Ovary (tissue), 10 donors: ENCODE measurements around the gene OR2D2. TPM values are rescaled to one million over a fixed set of nuclear protein-coding genes. Genes with fewer than 3 reads are reported as not detected.

ENCODE experiments used
- DNase-seq, 5 donors: peaks; one replicate each; pipeline ENCODE4 v3.0.0-alpha.2; 2019 to 2020
- H3K27ac ChIP-seq, 2 donors: fragments of 200-600 bp; one replicate each; pipeline versions ENCODE4 v1.5.1 to v1.8.0; 2019 to 2022
- H3K27me3 ChIP-seq: fragments of 200-600 bp; one replicate; pipeline ENCODE4 v1.8.0; 2022
- H3K36me3 ChIP-seq: fragments of 200-600 bp; sonication (generic); one replicate; pipeline ENCODE4 v1.5.1; 2019
- H3K4me1 ChIP-seq: one replicate; pipeline ENCODE4 v1.8.1; 2013; ENCODE audit warnings: mild to moderate bottlenecking, moderate library complexity; ENCODE audit not compliant: insufficient read depth
- H3K4me3 ChIP-seq: fragments of 200-600 bp; sonication (generic); one replicate; pipeline ENCODE4 v1.5.1; 2017
- H3K9me3 ChIP-seq, 2 donors: fragments of 200-600 bp in 1 of 2; sonication (generic) in 1 of 2; one replicate each; pipeline versions ENCODE4 v1.5.1 to v1.8.1; 2013 to 2019; ENCODE audit warnings: mild to moderate bottlenecking in 1 of 2, moderate library complexity in 1 of 2
- CTCF ChIP-seq, 3 donors: fragments of 450-650 bp in 2 of 3; fragments of 200-600 bp in 1 of 3; IDR thresholded peaks; one replicate each; pipeline versions ENCODE4 v1.5.1 to v1.8.0; 2016 to 2022; ENCODE audit warnings: antibody characterized with exemption in 3 of 3, mild to moderate bottlenecking in 1 of 3
- EP300 ChIP-seq: sonication (generic); formaldehyde crosslinking; IDR thresholded peaks from one replicate; pipeline ENCODE4 v1.6.1; 2017; ENCODE audit warnings: antibody characterized with exemption
- POLR2A ChIP-seq: fragments of 450-650 bp; IDR thresholded peaks from one replicate; pipeline ENCODE4 v1.6.1; 2017; ENCODE audit warnings: antibody characterized with exemption, mild to moderate bottlenecking, moderate library complexity
- WGBS, 3 donors: extraction: QIAGEN DNeasy Blood & Tissue Kit in 1 of 3; methylation state at CpG; one replicate each; pipeline versions ENCODE4 v1.1.5 to v1.1.7; 2013 to 2017; 5-methylcytosine and 5-hydroxymethylcytosine counted together
- intact Hi-C, 4 donors: fragments of 100-400 bp; cut with DNase I; formaldehyde crosslinking; loops; one replicate each; pipeline versions ENCODE4 v1.11.0 to v1.15.1; 2022 to 2023
- long read RNA-seq, 3 donors: library from polyadenylated mRNA in 2 of 3; unstranded in 2 of 3; transcript quantifications; one replicate each; pipeline ENCODE4 v2.0.0 and lab custom pipeline, GENCODE V29; 2021 to 2026
- polyA plus RNA-seq, 2 donors: library from polyadenylated mRNA; stranded (reverse); fragments of 200-250 nt in 1 of 2; fragments of 350-450 nt in 1 of 2; fragmentation: Illumina TruSeq in 1 of 2; extraction: RNeasy Lipid Tissue Mini Kit (QIAGEN cat#74804) in 1 of 2; gene quantifications; one replicate each; pipeline ENCODE4 v1.2.3, GENCODE V29; 2013 to 2014
- total RNA-seq, 7 donors: library from RNA; depleted of rRNA in 2 of 7; stranded (reverse); fragments of >200 nt in 2 of 7; fragmentation: NEBNext Ultra II Directional in 3 of 7; extraction: Animal tissue kit (Norgen Biotek cat#: 25700) in 3 of 7; gene quantifications; one replicate each; pipeline versions ENCODE4 v1.1.0 to v1.2.4, GENCODE V29; 2016 to 2023
- donor health status: DM: no; HTN: no; CAD: no; lungs with moderate emphysema.
- donor health status: DM: no; HTN: no; CAD: no.
- donor health status: Bipolar disorder and iron deficiency.
- donor health status: DM: yes; HTN: yes; CAD: no.
- donor health status: DM: no; HTN: no; CAD: no.
- donor health status: DM: yes; HTN: yes; CAD: no.

Gene OR2D2, protein sequence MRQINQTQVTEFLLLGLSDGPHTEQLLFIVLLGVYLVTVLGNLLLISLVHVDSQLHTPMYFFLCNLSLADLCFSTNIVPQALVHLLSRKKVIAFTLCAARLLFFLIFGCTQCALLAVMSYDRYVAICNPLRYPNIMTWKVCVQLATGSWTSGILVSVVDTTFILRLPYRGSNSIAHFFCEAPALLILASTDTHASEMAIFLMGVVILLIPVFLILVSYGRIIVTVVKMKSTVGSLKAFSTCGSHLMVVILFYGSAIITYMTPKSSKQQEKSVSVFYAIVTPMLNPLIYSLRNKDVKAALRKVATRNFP
- total RNA-seq = under 1 TPM in 2 of 7 donors, not detected in 5; 0.22 to 0.92 TPM
- not detected for polyA plus RNA-seq
- long read RNA-seq, donor 1 = 0 reads
- long read RNA-seq, donor 2 = 0 reads
- long read RNA-seq, donor 3 = 0 reads

GRCh38 chr11:6892400-6892799 lies at the start of gene OR2D2:
TSS of gene OR2D2 (minus strand) at chr11:6892500. CDS start at chr11:6892500, 0 bp downstream.
- TF ChIP-seq EP300 (no peak), CTCF (IDR thresholded peaks at IDR 0.05) (no peak), POLR2A (no peak)
- WGBS, 3 donors = 70 to 86% (median 83%) methylated on average over 2 of the region's 2 CpGs
- Histone ChIP-seq H3K27me3 (no peaks in the 10 kb centered on the region), H3K36me3 (no peaks in the 10 kb centered on the region), H3K9me3 (no peaks in the 10 kb centered on the region), H3K4me1 (no peaks in the 10 kb centered on the region), H3K27ac (no peak within 1 kb of the TSS), H3K4me3 (no peak within 1 kb of the TSS)
- intact Hi-C loops = no loop called here
- no peak for DNase-seq

DNA sequence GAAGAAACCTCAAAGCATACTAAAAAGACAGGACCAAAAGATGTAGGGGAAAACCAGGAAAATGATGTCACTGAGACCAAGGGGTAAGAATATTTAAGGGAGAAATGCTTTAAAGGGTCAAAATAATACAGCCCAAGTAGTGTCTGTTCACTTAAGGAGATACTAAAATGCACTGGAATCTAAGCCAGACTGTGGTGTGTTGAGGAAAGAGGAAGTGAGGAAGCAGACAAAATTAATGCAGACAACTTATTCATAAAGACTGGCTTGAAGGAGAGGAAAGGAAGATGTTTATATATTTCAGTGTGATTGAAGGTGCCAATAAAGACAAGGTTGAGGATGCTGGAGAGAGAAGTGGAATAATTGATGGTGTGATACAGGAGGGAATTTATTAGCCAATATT lies 49.7 kb upstream of the OR2D2 start:
- Histone ChIP-seq H3K27me3 (no peaks in the 10 kb centered on the region), H3K9me3 (no peaks in the 10 kb centered on the region), H3K36me3 (no peaks in the 10 kb centered on the region), H3K4me1 (no peaks in the 10 kb centered on the region), H3K27ac (no peak overlapping the region), H3K4me3 (no peak overlapping the region)
- no peak for DNase-seq
- TF ChIP-seq EP300 = no peak
- no peak for TF ChIP-seq POLR2A
- TF ChIP-seq CTCF (IDR thresholded peaks at IDR 0.05) = no peak
- intact Hi-C loops = no loop called here

GRCh38 chr11:6932145-6932544 lies 39.8 kb upstream of the OR2D2 start:
- Histone ChIP-seq H3K27me3 (no peaks in the 10 kb centered on the region), H3K4me3 (no peak overlapping the region), H3K36me3 (no peaks in the 10 kb centered on the region), H3K27ac (no peak overlapping the region), H3K4me1 (peaks cover 3% of the 10 kb centered on the region), H3K9me3 (no peaks in the 10 kb centered on the region)
- intact Hi-C loops = no loop called here
- no peak for DNase-seq
- WGBS, 3 donors = 90 to 91% (median 90%) methylated on average over 7 of the region's 7 CpGs
- TF ChIP-seq EP300 (no peak), CTCF (IDR thresholded peaks at IDR 0.05) (no peak), POLR2A (no peak)

DNA sequence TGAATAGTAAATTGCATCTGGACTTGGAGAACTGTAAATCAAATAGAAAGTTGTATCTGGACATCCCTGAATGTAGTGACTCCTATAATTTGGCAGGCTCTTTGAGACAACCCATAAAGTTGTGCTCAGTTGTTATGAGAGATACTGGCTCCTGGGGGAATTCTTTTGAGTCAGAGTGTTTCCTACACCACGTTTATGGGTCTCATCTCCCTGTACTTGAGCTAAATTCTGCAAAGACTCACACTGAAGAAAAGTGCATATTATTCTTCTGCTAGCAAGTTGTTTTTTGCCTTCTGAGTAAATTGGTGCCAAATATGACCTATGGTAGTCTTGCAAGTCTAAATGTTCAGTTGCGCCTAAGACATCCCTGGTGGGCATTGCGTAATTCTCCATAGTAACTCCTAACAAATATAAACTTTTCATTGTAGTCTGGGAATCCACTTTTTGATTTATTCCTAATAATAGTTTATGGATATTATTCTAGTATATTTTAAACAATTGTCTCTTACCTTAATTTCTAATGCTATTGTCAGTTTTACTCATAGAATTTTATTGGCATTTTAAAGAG lies 38.9 kb upstream of the OR2D2 start:
- DNase-seq = no peak
- Histone ChIP-seq H3K4me3 (no peak overlapping the region), H3K27ac (no peak overlapping the region), H3K4me1 (peaks cover 3% of the 10 kb centered on the region), H3K36me3 (no peaks in the 10 kb centered on the region), H3K27me3 (no peaks in the 10 kb centered on the region), H3K9me3 (no peaks in the 10 kb centered on the region)
- TF ChIP-seq CTCF (IDR thresholded peaks at IDR 0.05) = no peak
- no peak for TF ChIP-seq EP300
- WGBS, 3 donors = 80 to 92% (median 86%) methylated on average over 3 of the region's 3 CpGs
- intact Hi-C loops = no loop called here
